Neural cell (in vitro differentiated cells): ENCODE results near the gene CLEC1B. TPM values are rescaled to one million over a fixed set of nuclear protein-coding genes. Genes with fewer than 3 reads are reported as not detected.
"Not testable (repeated sequence)": the region's sequence is repeated elsewhere in the genome, so short reads cannot be mapped to it uniquely, and the experiment has no call there.

Experiments
- H2AFZ ChIP-seq: fragments of 200-600, 300-800 bp; sonication (generic), shearing (Covaris generic); 2 replicates; pipeline ENCODE4 v1.6.0; 2014; ENCODE audit warnings: low read depth, mild to moderate bottlenecking, antibody characterized with exemption, low read length, moderate library complexity
- H3F3A ChIP-seq: fragments of 200-600 bp; shearing (Covaris generic); 2 replicates; pipeline ENCODE4 v1.6.1; 2016; ENCODE audit warnings: mild to moderate bottlenecking, moderate library complexity, mixed read lengths, antibody characterized with exemption, low read length; ENCODE audit not compliant: insufficient read depth, poor library complexity, severe bottlenecking
- H3K27ac ChIP-seq: fragments of 200-600, 300-800 bp; sonication (generic), shearing (Covaris generic); 2 replicates; pipeline ENCODE4 v1.5.1; 2014; ENCODE audit warnings: mild to moderate bottlenecking, low read length, moderate library complexity
- H3K27me3 ChIP-seq: fragments of 300-800, 200-600 bp; sonication (generic), shearing (Covaris generic); 2 replicates; pipeline ENCODE4 v1.6.0; 2014; ENCODE audit warnings: mild to moderate bottlenecking, low read depth, low read length, moderate library complexity; ENCODE audit not compliant: insufficient read depth
- H3K36me3 ChIP-seq: fragments of 300-800, 200-600 bp; sonication (generic), shearing (Covaris generic); 2 replicates; pipeline ENCODE4 v1.5.1; 2014; ENCODE audit warnings: mild to moderate bottlenecking, antibody characterized with exemption, low read length, moderate library complexity; ENCODE audit not compliant: insufficient read depth
- H3K4me2 ChIP-seq: fragments of 300-800, 200-600 bp; sonication (generic), shearing (Covaris generic); 2 replicates; pipeline ENCODE4 v1.6.0; 2014; ENCODE audit warnings: mild to moderate bottlenecking, low read length
- H3K4me3 ChIP-seq: fragments of 300-800, 200-600 bp; sonication (generic), shearing (Covaris generic); 2 replicates; pipeline ENCODE4 v1.5.1; 2014; ENCODE audit warnings: mild to moderate bottlenecking, low read length, moderate library complexity
- H3K79me2 ChIP-seq: fragments of 200-600 bp; shearing (Covaris generic); replicated peaks from 2 replicates; pipeline ENCODE4 v1.6.0; 2014; ENCODE audit warnings: mild to moderate bottlenecking, low read length, moderate library complexity; ENCODE audit not compliant: insufficient read depth
- H3K9ac ChIP-seq: fragments of 300-800, 200-600 bp; sonication (generic), shearing (Covaris generic); 2 replicates; pipeline ENCODE4 v1.6.1; 2016; ENCODE audit warnings: mild to moderate bottlenecking, low read length, mixed read lengths
- H3K9me2 ChIP-seq: fragments of 200-600 bp; shearing (Covaris generic); 2 replicates; pipeline ENCODE4 v1.6.1; 2016; ENCODE audit warnings: mild to moderate bottlenecking, low read length, mixed read lengths; ENCODE audit not compliant: insufficient read depth
- H3K9me3 ChIP-seq: fragments of 200-600, 300-800 bp; sonication (generic), shearing (Covaris generic); 2 replicates; pipeline ENCODE4 v1.6.1; 2016; ENCODE audit warnings: mild to moderate bottlenecking, mixed run types, low read length, moderate library complexity, mixed read lengths
- H4K20me1 ChIP-seq: fragments of 200-600 bp; shearing (Covaris generic); 2 replicates; pipeline ENCODE4 v1.6.1; 2016; ENCODE audit warnings: mild to moderate bottlenecking, mixed run types; ENCODE audit not compliant: insufficient read depth
- EP300 ChIP-seq: fragments of 450-650 bp; conservative IDR thresholded peaks from 2 replicates; pipeline ENCODE4 v1.6.1; 2014; ENCODE audit warnings: antibody characterized with exemption, mild to moderate bottlenecking, moderate library complexity; ENCODE audit not compliant: poor library complexity, severe bottlenecking
- EZH2 ChIP-seq: fragments of 200-600, 300-800 bp; shearing (Covaris generic), sonication (generic); IDR thresholded peaks from 2 replicates; pipeline ENCODE4 v1.6.1; 2014; ENCODE audit warnings: antibody characterized with exemption, low read length, borderline replicate concordance, mild to moderate bottlenecking; ENCODE audit not compliant: insufficient read depth, poor library complexity, severe bottlenecking
- MXI1 ChIP-seq: fragments of 450-650 bp; conservative IDR thresholded peaks from 2 replicates; pipeline ENCODE4 v1.6.1; 2014; ENCODE audit warnings: antibody characterized with exemption, mild to moderate bottlenecking; ENCODE audit not compliant: poor library complexity, severe bottlenecking
- POLR2AphosphoS5 ChIP-seq: IDR thresholded peaks from 2 replicates; pipeline ENCODE4 v1.6.1; 2012
- RAD21 ChIP-seq: fragments of 450-650 bp; conservative IDR thresholded peaks from 2 replicates; pipeline ENCODE4 v1.6.1; 2014; ENCODE audit warnings: antibody characterized with exemption, mild to moderate bottlenecking, moderate library complexity
- SMC3 ChIP-seq: fragments of 450-650 bp; conservative IDR thresholded peaks from 2 replicates; pipeline ENCODE4 v1.6.1; 2014; ENCODE audit warnings: antibody characterized with exemption, mild to moderate bottlenecking, moderate library complexity; ENCODE audit not compliant: poor library complexity
- TAF1 ChIP-seq: IDR thresholded peaks from 2 replicates; pipeline ENCODE4 v1.6.1; 2012; ENCODE audit warnings: low read depth
- polyA plus RNA-seq: library from polyadenylated mRNA; depleted of rRNA; stranded (reverse); fragments of >200 nt; gene quantifications from 2 replicates; pipeline ENCODE4 v1.2.3, GENCODE V29; 2014
- TF ChIP-seq, protein P1 (sequence below): fragments of 450-650 bp; IDR thresholded peaks from 2 replicates; pipeline ENCODE4 v1.5.1; 2014; ENCODE audit warnings: antibody characterized with exemption, mild to moderate bottlenecking, moderate library complexity; ENCODE audit not compliant: poor library complexity, severe bottlenecking
- TF ChIP-seq, protein P2 (sequence below): IDR thresholded peaks from 2 replicates; pipeline ENCODE4 v1.6.1; 2012; ENCODE audit warnings: borderline replicate concordance

Gene CLEC1B
- polyA plus RNA-seq, 1 donor from 2014 or later, result not detected

DNA sequence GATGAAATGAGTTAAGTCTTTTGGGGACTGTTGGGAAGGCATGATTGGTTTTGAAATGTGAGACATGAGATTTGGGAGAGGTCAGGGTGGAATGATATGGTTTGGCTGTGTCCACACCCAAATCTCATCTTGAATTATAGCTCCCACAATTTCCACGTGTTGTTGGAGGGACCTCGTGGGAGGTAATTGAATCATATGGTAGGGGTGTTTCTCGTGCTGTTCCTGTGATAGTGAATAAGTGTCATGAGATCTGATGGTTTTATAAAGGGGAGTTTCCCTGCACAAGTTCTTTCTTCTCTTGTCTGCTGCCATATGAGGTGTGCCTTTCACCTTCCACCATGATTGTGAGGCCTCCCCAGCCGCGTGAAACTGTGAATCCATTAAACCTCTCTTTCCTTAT is 22.3 kb downstream of the CLEC1B start:
- not testable (repeated sequence) for H3K9ac ChIP-seq, H3K36me3 ChIP-seq, H3K4me3 ChIP-seq, H3K27ac ChIP-seq, H3F3A ChIP-seq, H3K9me3 ChIP-seq, H4K20me1 ChIP-seq, H2AFZ ChIP-seq, H3K79me2 ChIP-seq, H3K4me2 ChIP-seq, H3K27me3 ChIP-seq, H3K9me2 ChIP-seq

DNA sequence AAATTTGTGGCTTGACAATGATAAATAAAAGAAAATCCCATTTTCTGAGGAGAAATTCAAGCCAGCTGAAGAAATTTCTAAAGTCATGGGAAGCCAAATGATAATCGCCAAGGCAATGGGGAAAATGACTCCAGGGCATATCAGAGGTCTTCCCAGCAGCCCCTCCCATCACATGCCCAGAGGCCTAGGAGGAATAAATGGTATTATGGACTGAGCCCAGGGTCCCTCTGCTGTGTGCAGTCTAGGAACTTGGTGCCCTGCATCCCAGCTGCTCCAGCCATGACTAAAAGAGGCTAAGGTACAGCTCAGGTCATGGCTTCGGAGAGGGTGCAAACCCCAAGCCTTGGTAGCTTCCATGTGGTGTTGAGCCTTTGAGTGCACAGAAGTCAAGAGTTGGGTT is 23.3 kb downstream of the CLEC1B start:
- Histone ChIP-seq H3K27me3 (no peaks in the 10 kb centered on the region), H3K27ac (no peak overlapping the region), H3K9ac (no peak overlapping the region), H3K9me2 (no peaks in the 10 kb centered on the region), H3K4me2 (no peak overlapping the region), H3K9me3 (peaks cover 4% of the 10 kb centered on the region), H3K4me3 (no peak overlapping the region), H3K79me2 (no peaks in the 10 kb centered on the region), H2AFZ (no peak overlapping the region), H3K36me3 (no peaks in the 10 kb centered on the region), H4K20me1 (no peaks in the 10 kb centered on the region), H3F3A (no peaks in the 10 kb centered on the region)
- TF ChIP-seq EP300, result no peak
- TF ChIP-seq POLR2AphosphoS5, result no peak
- TF ChIP-seq EZH2, result no peak
- no peak for TF ChIP-seq TAF1
- TF ChIP-seq MXI1, result no peak
- TF ChIP-seq, protein P1, sequence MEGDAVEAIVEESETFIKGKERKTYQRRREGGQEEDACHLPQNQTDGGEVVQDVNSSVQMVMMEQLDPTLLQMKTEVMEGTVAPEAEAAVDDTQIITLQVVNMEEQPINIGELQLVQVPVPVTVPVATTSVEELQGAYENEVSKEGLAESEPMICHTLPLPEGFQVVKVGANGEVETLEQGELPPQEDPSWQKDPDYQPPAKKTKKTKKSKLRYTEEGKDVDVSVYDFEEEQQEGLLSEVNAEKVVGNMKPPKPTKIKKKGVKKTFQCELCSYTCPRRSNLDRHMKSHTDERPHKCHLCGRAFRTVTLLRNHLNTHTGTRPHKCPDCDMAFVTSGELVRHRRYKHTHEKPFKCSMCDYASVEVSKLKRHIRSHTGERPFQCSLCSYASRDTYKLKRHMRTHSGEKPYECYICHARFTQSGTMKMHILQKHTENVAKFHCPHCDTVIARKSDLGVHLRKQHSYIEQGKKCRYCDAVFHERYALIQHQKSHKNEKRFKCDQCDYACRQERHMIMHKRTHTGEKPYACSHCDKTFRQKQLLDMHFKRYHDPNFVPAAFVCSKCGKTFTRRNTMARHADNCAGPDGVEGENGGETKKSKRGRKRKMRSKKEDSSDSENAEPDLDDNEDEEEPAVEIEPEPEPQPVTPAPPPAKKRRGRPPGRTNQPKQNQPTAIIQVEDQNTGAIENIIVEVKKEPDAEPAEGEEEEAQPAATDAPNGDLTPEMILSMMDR, result no peak
- no peak for TF ChIP-seq SMC3
- TF ChIP-seq RAD21, result no peak
- TF ChIP-seq, protein P2, sequence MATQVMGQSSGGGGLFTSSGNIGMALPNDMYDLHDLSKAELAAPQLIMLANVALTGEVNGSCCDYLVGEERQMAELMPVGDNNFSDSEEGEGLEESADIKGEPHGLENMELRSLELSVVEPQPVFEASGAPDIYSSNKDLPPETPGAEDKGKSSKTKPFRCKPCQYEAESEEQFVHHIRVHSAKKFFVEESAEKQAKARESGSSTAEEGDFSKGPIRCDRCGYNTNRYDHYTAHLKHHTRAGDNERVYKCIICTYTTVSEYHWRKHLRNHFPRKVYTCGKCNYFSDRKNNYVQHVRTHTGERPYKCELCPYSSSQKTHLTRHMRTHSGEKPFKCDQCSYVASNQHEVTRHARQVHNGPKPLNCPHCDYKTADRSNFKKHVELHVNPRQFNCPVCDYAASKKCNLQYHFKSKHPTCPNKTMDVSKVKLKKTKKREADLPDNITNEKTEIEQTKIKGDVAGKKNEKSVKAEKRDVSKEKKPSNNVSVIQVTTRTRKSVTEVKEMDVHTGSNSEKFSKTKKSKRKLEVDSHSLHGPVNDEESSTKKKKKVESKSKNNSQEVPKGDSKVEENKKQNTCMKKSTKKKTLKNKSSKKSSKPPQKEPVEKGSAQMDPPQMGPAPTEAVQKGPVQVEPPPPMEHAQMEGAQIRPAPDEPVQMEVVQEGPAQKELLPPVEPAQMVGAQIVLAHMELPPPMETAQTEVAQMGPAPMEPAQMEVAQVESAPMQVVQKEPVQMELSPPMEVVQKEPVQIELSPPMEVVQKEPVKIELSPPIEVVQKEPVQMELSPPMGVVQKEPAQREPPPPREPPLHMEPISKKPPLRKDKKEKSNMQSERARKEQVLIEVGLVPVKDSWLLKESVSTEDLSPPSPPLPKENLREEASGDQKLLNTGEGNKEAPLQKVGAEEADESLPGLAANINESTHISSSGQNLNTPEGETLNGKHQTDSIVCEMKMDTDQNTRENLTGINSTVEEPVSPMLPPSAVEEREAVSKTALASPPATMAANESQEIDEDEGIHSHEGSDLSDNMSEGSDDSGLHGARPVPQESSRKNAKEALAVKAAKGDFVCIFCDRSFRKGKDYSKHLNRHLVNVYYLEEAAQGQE, result no peak

DNA sequence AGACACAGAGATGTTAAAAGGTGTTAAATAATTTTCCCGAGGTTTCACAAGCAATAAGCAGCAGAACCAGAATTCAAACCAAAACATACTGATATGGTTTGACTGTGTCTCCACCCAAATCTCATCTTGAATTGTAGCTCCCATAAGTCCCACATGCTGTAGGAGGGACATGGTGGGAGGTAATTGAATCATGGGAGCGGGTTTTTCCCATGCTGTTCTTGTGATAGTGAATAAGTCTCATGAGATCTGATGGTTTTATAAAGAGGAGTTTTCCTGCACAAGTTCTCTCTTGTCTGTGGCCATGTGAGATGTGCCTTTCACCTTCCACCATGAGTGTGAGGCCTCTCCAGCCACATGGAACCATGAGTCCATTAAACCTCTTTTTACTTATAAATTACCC is 24.2 kb downstream of the CLEC1B start:
- not testable (repeated sequence) for H4K20me1 ChIP-seq, H3K9ac ChIP-seq, H3K27ac ChIP-seq, H3K4me3 ChIP-seq, H3F3A ChIP-seq, H3K9me3 ChIP-seq, H3K4me2 ChIP-seq, H3K27me3 ChIP-seq, H2AFZ ChIP-seq, H3K36me3 ChIP-seq, H3K9me2 ChIP-seq, H3K79me2 ChIP-seq
